K562 (cell line): Measurements from ENCODE around the gene ERFL. TPM values are rescaled to one million over a fixed set of nuclear protein-coding genes. Genes with fewer than 3 reads are reported as not detected.

Source experiments
- CREB1 ChIP-seq, 2 experiments: sonication (generic) in 1 of 2; formaldehyde crosslinking in 1 of 2; IDR thresholded peaks; 2 replicates each; pipeline versions ENCODE4 v1.6.1 to v1.8.0; 2012 to 2022; ENCODE audit warnings: inconsistent platforms in 1 of 2, mild to moderate bottlenecking in 1 of 2, missing genetic modification reagents in 1 of 2, moderate library complexity in 1 of 2
- CXXC5 ChIP-seq: fragments of 250-450 bp; sonication (Bioruptor Pico); IDR thresholded peaks from 2 replicates; pipeline ENCODE4 v1.8.0; 2022; ENCODE audit warnings: inconsistent platforms, mild to moderate bottlenecking, moderate library complexity
- EP300 ChIP-seq: IDR thresholded peaks from 2 replicates; pipeline ENCODE4 v1.6.1; 2012; ENCODE audit warnings: low read length, improper control_type of control experiment
- FOXK2 ChIP-seq, 2 experiments: fragments of 450-650 bp; IDR thresholded peaks in 1 of 2; conservative IDR thresholded peaks in 1 of 2; 2 replicates each; pipeline ENCODE4 v1.6.1; 2016; ENCODE audit warnings: low read depth in 2 of 2, mild to moderate bottlenecking in 1 of 2
- GABPA ChIP-seq: fragments of 200-800 bp; sonication (Bioruptor generic); conservative IDR thresholded peaks from 2 replicates; pipeline ENCODE4 v1.6.1; 2016; ENCODE audit warnings: low read depth, missing genetic modification characterization, missing compliant biosample characterization
- NCOA1 ChIP-seq: fragments of 450-650 bp; IDR thresholded peaks from 2 replicates; pipeline ENCODE4 v1.6.1; 2016; ENCODE audit warnings: low read depth
- NR3C1 ChIP-seq: sonication (generic); formaldehyde crosslinking; IDR thresholded peaks from 2 replicates; pipeline ENCODE4 v1.8.1; 2022; ENCODE audit warnings: missing genetic modification reagents
- PHB ChIP-seq: fragments of 250-450 bp; sonication (Bioruptor Pico); IDR thresholded peaks from 2 replicates; pipeline ENCODE4 v1.5.0; 2021
- PRMT5 ChIP-seq: sonication (generic); formaldehyde crosslinking; IDR thresholded peaks from 2 replicates; pipeline ENCODE4 v1.5.0; 2020; ENCODE audit warnings: missing genetic modification reagents
- SIX5 ChIP-seq, 2 experiments: IDR thresholded peaks; 2 replicates each; pipeline ENCODE4 v1.6.1; 2011; ENCODE audit warnings: low read length in 2 of 2, borderline replicate concordance in 1 of 2, low read depth in 1 of 2, mild to moderate bottlenecking in 1 of 2, moderate library complexity in 1 of 2; ENCODE audit not compliant: insufficient read depth in 1 of 2
- SMARCC2 ChIP-seq: fragments of 450-650 bp; IDR thresholded peaks from 2 replicates; pipeline ENCODE4 v1.6.1; 2017; ENCODE audit warnings: antibody characterized with exemption, moderate library complexity, mild to moderate bottlenecking, low read depth
- TCFL5 ChIP-seq: fragments of 250-450 bp; sonication (Bioruptor Pico); conservative IDR thresholded peaks from 2 replicates; pipeline ENCODE4 v1.6.1; 2021; ENCODE audit warnings: mild to moderate bottlenecking, moderate library complexity, matching md5 sums
- ZBED1 ChIP-seq: IDR thresholded peaks from 2 replicates; pipeline ENCODE4 v1.6.1; 2014
- ZBTB7A ChIP-seq: IDR thresholded peaks from 2 replicates; pipeline ENCODE4 v1.6.1; 2011; ENCODE audit warnings: low read depth, mild to moderate bottlenecking, low read length, moderate library complexity, borderline replicate concordance; ENCODE audit not compliant: control insufficient read depth
- ZNF121 ChIP-seq: sonication (generic); formaldehyde crosslinking; conservative IDR thresholded peaks from 2 replicates; pipeline ENCODE4 v1.8.0; 2022; ENCODE audit warnings: missing genetic modification reagents
- ZNF324 ChIP-seq: fragments of 250-450 bp; sonication (Bioruptor Pico); IDR thresholded peaks from 2 replicates; pipeline ENCODE4 v1.4.0; 2020; ENCODE audit warnings: mild to moderate bottlenecking
- polyA plus RNA-seq, 8 experiments: library from polyadenylated mRNA; depleted of rRNA in 4 of 8; stranded (reverse) in 5 of 8; unstranded in 3 of 8; fragments of >200 nt; fragmentation: Nextera tagmentation in 2 of 8; fragmentation: Illumina TruSeq in 1 of 8; extraction: Ambion mirVana in 2 of 8; extraction: Trizol in 1 of 8; gene quantifications; 2 replicates each; pipeline versions ENCODE4 v1.2.1 to v1.2.3, GENCODE V29; 2011 to 2014; ENCODE audit warnings: inconsistent platforms in 1 of 8, missing spikeins in 1 of 8
- total RNA-seq, 7 experiments: library from RNA; depleted of rRNA in 6 of 7; stranded (reverse); fragments of >200 nt in 6 of 7; fragmentation: Illumina TruSeq in 2 of 7; extraction: Trizol in 2 of 7; gene quantifications; 2 replicates each; pipeline versions ENCODE4 v1.2.1 to v1.2.3, GENCODE V29; 2011 to 2021; ENCODE audit warnings: low replicate concordance in 1 of 7
- TF ChIP-seq, protein P1 (sequence below): fragments of 250-450 bp; sonication (Bioruptor Pico); IDR thresholded peaks from 2 replicates; pipeline ENCODE4 v1.5.0; 2021; ENCODE audit warnings: mild to moderate bottlenecking, borderline replicate concordance
- TF ChIP-seq, protein P2 (sequence below), 2 experiments: fragments of 450-650 bp; conservative IDR thresholded peaks; 2 replicates each; pipeline ENCODE4 v1.6.1; 2017; ENCODE audit warnings: mild to moderate bottlenecking in 2 of 2, moderate library complexity in 2 of 2
- TF ChIP-seq, protein P3 (sequence below): fragments of 450-650 bp; IDR thresholded peaks from 2 replicates; pipeline ENCODE4 v1.6.1; 2016
- TF ChIP-seq, protein P4 (sequence below): IDR thresholded peaks from 2 replicates; pipeline ENCODE4 v1.6.1; 2012; ENCODE audit warnings: low read depth, low read length, improper control_type of control experiment, borderline replicate concordance

Gene ERFL
- total and polyA plus RNA-seq, 9 of the 15 experiments (the other 6 are each of a cell fraction or from before 2014, with no cell fraction given): 0.07 to 0.75 (median 0.32) TPM; not detected in 4

DNA sequence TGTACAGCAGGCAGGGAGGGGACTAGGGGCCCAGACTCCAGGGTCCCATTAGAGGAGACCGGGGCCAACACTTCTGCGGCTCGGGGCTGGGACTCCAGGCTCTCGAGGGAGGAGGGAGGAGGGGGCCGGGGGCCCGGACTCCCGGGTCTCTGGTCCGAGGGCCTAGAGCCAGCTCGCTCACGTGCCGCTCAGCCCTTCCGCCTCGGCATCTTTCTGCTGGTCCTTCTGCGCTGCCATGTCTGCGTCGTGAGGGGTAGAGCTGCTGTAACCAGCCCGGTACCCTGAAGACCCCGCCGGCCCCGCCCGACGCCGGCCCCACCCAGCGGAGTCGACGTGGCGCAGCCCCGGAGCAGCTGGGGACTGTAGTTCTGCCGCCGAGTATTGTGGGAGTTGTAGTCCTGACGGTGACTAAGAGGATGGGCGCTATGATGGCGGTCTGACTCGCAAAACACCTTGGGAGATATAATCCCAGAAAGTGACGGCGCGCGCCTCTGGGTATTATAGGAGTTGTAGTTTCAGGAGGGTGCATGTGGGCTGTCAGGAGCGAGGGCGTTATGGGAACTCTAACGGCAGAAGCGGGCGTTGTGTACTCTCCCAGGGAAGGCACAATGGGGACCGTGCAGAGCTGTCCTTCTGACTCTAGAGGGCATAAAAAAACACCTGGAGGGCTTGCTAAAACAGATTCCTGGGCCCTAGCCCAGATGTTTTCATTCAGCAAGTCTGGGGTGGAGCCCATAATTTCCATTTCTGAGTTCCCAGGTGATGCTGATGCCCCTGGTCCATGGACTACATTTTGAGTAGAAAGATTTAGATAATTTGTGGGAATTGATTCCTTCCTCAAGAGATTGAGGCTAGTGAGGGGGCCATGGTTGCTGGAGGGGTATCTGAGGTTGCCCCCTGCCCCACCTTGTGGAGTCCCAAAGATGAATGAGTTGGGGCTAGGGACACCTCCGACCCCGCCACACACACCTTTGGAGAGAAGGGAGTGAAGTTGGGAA, 31.1 kb upstream of the ERFL start, which contains the start of gene RABAC1 (continued):
- TF ChIP-seq, protein P1, sequence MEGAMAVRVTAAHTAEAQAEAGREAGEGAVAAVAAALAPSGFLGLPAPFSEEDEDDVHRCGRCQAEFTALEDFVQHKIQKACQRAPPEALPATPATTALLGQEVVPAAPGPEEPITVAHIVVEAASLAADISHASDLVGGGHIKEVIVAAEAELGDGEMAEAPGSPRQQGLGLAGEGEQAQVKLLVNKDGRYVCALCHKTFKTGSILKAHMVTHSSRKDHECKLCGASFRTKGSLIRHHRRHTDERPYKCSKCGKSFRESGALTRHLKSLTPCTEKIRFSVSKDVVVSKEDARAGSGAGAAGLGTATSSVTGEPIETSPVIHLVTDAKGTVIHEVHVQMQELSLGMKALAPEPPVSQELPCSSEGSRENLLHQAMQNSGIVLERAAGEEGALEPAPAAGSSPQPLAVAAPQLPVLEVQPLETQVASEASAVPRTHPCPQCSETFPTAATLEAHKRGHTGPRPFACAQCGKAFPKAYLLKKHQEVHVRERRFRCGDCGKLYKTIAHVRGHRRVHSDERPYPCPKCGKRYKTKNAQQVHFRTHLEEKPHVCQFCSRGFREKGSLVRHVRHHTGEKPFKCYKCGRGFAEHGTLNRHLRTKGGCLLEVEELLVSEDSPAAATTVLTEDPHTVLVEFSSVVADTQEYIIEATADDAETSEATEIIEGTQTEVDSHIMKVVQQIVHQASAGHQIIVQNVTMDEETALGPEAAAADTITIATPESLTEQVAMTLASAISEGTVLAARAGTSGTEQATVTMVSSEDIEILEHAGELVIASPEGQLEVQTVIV (CRISPR knock-in tag): no peak
- TF ChIP-seq EP300 (peak; percentile 15; the same call in 1 of the 2 replicates), SIX5 (IDR thresholded peaks at IDR 0.05; ENCODE audit: borderline replicate concordance in 1 of 2, insufficient read depth in 1 of 2, low read depth in 1 of 2, low read length in 2 of 2) (peak; percentile 96), SMARCC2 (no peak), CREB1 (IDR thresholded peaks at IDR 0.05) (peak; percentile 89), CREB1 (CRISPR knock-in tag; IDR thresholded peaks at IDR 0.05) (peak; percentile 90), PHB (CRISPR knock-in tag) (no peak), FOXK2 (conservative IDR thresholded peaks at IDR 0.05 in 1 of 2, IDR thresholded peaks at IDR 0.05 in 1 of 2; ENCODE audit: low read depth in 2 of 2) (peak in 1 of 2 experiments; percentile 57; a peak in 3 of 4 replicates), GABPA (tag) (peak; percentile 58; the same call in 1 of the 2 replicates), ZNF324 (CRISPR knock-in tag) (no peak), CXXC5 (CRISPR knock-in tag) (peak; percentile 74), ZNF121 (CRISPR knock-in tag) (peak; percentile 53), ZBED1 (no peak), PRMT5 (CRISPR knock-in tag) (no peak), ZBTB7A (peak; percentile 90), NR3C1 (CRISPR knock-in tag) (no peak), NCOA1 (no peak), TCFL5 (CRISPR knock-in tag) (no peak)
- TF ChIP-seq, protein P2, sequence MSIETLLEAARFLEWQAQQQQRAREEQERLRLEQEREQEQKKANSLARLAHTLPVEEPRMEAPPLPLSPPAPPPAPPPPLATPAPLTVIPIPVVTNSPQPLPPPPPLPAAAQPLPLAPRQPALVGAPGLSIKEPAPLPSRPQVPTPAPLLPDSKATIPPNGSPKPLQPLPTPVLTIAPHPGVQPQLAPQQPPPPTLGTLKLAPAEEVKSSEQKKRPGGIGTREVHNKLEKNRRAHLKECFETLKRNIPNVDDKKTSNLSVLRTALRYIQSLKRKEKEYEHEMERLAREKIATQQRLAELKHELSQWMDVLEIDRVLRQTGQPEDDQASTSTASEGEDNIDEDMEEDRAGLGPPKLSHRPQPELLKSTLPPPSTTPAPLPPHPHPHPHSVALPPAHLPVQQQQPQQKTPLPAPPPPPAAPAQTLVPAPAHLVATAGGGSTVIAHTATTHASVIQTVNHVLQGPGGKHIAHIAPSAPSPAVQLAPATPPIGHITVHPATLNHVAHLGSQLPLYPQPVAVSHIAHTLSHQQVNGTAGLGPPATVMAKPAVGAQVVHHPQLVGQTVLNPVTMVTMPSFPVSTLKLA (conservative IDR thresholded peaks at IDR 0.05): peak in 1 of 2 experiments; percentile 68; a peak in 2 of 4 replicates
- TF ChIP-seq, protein P3, sequence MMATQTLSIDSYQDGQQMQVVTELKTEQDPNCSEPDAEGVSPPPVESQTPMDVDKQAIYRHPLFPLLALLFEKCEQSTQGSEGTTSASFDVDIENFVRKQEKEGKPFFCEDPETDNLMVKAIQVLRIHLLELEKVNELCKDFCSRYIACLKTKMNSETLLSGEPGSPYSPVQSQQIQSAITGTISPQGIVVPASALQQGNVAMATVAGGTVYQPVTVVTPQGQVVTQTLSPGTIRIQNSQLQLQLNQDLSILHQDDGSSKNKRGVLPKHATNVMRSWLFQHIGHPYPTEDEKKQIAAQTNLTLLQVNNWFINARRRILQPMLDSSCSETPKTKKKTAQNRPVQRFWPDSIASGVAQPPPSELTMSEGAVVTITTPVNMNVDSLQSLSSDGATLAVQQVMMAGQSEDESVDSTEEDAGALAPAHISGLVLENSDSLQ: peak; percentile 63
- TF ChIP-seq, protein P4, sequence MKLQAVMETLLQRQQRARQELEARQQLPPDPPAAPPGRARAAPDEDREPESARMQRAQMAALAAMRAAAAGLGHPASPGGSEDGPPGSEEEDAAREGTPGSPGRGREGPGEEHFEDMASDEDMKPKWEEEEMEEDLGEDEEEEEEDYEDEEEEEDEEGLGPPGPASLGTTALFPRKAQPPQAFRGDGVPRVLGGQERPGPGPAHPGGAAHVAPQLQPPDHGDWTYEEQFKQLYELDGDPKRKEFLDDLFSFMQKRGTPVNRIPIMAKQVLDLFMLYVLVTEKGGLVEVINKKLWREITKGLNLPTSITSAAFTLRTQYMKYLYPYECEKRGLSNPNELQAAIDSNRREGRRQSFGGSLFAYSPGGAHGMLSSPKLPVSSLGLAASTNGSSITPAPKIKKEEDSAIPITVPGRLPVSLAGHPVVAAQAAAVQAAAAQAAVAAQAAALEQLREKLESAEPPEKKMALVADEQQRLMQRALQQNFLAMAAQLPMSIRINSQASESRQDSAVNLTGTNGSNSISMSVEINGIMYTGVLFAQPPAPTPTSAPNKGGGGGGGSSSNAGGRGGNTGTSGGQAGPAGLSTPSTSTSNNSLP: no peak
